HG03378 (cell line): Measurements from ENCODE around the gene CAMK2G.
"Not testable (repeated sequence)": the region's sequence is repeated elsewhere in the genome, so short reads cannot be mapped to it uniquely, and the experiment has no call there.

Experiments used
- ATAC-seq: cut with Tn5 transposase; IDR thresholded peaks from one replicate; pipeline ENCODE4 v1.9.1; 2021; ENCODE audit warnings: mild to moderate bottlenecking, moderate library complexity; ENCODE audit not compliant: unreplicated experiment

CAMK2G gene

GRCh38 chr10:73798927-73799560 is 75.3 kb downstream of the CAMK2G start:
- no peak for ATAC-seq

- ATAC-seq, result no peak
These were observed 76.3 kb downstream of the CAMK2G start for GRCh38 chr10:73798087-73798486.

GRCh38 chr10:73797324-73798025 is 76.9 kb downstream of the CAMK2G start:
- ATAC-seq, result no peak

- no peak for ATAC-seq
These were observed 77.6 kb downstream of the CAMK2G start for GRCh38 chr10:73796766-73797165.

- not testable (repeated sequence) for ATAC-seq
These were observed 78.3 kb downstream of the CAMK2G start for GRCh38 chr10:73796035-73796434.

GRCh38 chr10:73795491-73795890 is 78.9 kb downstream of the CAMK2G start:
- not testable (repeated sequence) for ATAC-seq

- ATAC-seq, result no peak
These were observed 80.9 kb downstream of the CAMK2G start for GRCh38 chr10:73793456-73793855.

GRCh38 chr10:73791871-73792400 is 82.4 kb downstream of the CAMK2G start:
- ATAC-seq, result no peak

GRCh38 chr10:73790886-73791625 is 83.3 kb downstream of the CAMK2G start:
- no peak for ATAC-seq

- ATAC-seq, result no peak
These were observed 84.7 kb downstream of the CAMK2G start for GRCh38 chr10:73789659-73790055.

- no peak for ATAC-seq
These were observed 85.3 kb downstream of the CAMK2G start for GRCh38 chr10:73788864-73789658.

GRCh38 chr10:73787031-73787800 is 87.1 kb downstream of the CAMK2G start:
- not testable (repeated sequence) for ATAC-seq

GRCh38 chr10:73786512-73786885 is 87.9 kb downstream of the CAMK2G start:
- no peak for ATAC-seq

- ATAC-seq, result peak; percentile 12
These were observed 88.4 kb downstream of the CAMK2G start for GRCh38 chr10:73785721-73786511.

GRCh38 chr10:73785211-73785720 is 89.1 kb downstream of the CAMK2G start, which contains the start of gene ZSWIM8:
Gene ZSWIM8 (plus strand): TSS chr10:73785606. CDS start chr10:73785879, 273 bp downstream.
- ATAC-seq, result peak; percentile 74

GRCh38 chr10:73782749-73783085 is 91.6 kb downstream of the CAMK2G start:
- no peak for ATAC-seq

- ATAC-seq, result peak; percentile 41
These were observed 92.2 kb downstream of the CAMK2G start, which contains the start of gene CHCHD1 for GRCh38 chr10:73781879-73782748. Gene CHCHD1 (plus strand): TSS chr10:73782048. CDS start chr10:73782076, 28 bp downstream.

- ATAC-seq, result no peak
These were observed 92.8 kb downstream of the CAMK2G start for GRCh38 chr10:73781548-73781878.
